Mesothelial cell of epicardium (in vitro differentiated cells): ENCODE measurements around the gene MTHFS. TPM values are rescaled to one million over a fixed set of nuclear protein-coding genes. Genes with fewer than 3 reads are reported as not detected.
"Not testable (repeated sequence)": the region's sequence is repeated elsewhere in the genome, so short reads cannot be mapped to it uniquely, and the experiment has no call there.

Experiments
- DNase-seq, 2 experiments: peaks; one replicate each; pipeline ENCODE4 v3.0.0; 2021; ENCODE audit warnings: low spot score in 2 of 2; ENCODE audit not compliant: unreplicated experiment in 2 of 2
- H3K27ac Mint-ChIP-seq: 2 replicates; pipeline ENCODE4 v1.8.0; 2021; ENCODE audit warnings: mixed read lengths
- H3K27me3 Mint-ChIP-seq: 2 replicates; pipeline ENCODE4 v1.8.0; 2021; ENCODE audit warnings: low read depth, mixed read lengths
- H3K36me3 Mint-ChIP-seq: 2 replicates; pipeline ENCODE4 v1.8.0; 2021; ENCODE audit warnings: mixed read lengths
- H3K4me1 Mint-ChIP-seq: 2 replicates; pipeline ENCODE4 v1.8.0; 2021; ENCODE audit warnings: mixed read lengths
- H3K4me3 Mint-ChIP-seq: 2 replicates; pipeline ENCODE4 v1.8.0; 2021; ENCODE audit warnings: mild to moderate bottlenecking, moderate library complexity, mixed read lengths
- H3K9me3 Mint-ChIP-seq: 2 replicates; pipeline ENCODE4 v1.8.0; 2021; ENCODE audit warnings: mixed read lengths
- CTCF ChIP-seq: fragments of 200-600 bp; sonication (generic); IDR thresholded peaks from one replicate; pipeline ENCODE4 v1.5.0; 2021; ENCODE audit warnings: antibody characterized with exemption; ENCODE audit not compliant: unreplicated experiment
- total RNA-seq: library from RNA; stranded (reverse); gene quantifications from 3 replicates; pipeline ENCODE4 v1.2.1, GENCODE V29; 2021

Gene MTHFS
- total RNA-seq, 1 donor from 2014 or later = 13.7 TPM

GRCh38 chr15:79919090-79919748 is 22.4 kb upstream of the MTHFS start:
- Mint-ChIP-seq H3K27ac (no peak overlapping the region), H3K27me3 (no peaks in the 10 kb centered on the region), H3K36me3 (peaks cover 72% of the 10 kb centered on the region), H3K9me3 (peaks cover 58% of the 10 kb centered on the region), H3K4me3 (no peak overlapping the region), H3K4me1 (peaks cover 10% of the 10 kb centered on the region)
- no peak for DNase-seq
- TF ChIP-seq CTCF = no peak

- TF ChIP-seq CTCF = no peak
- Mint-ChIP-seq H3K27ac (no peak overlapping the region), H3K9me3 (peaks cover 62% of the 10 kb centered on the region), H3K27me3 (no peaks in the 10 kb centered on the region), H3K4me3 (no peak overlapping the region), H3K4me1 (peaks cover 6% of the 10 kb centered on the region), H3K36me3 (peaks cover 76% of the 10 kb centered on the region)
- no peak for DNase-seq
These were observed 21.5 kb upstream of the MTHFS start for GRCh38 chr15:79918278-79918677.

- no peak for TF ChIP-seq CTCF
- DNase-seq = no peak
- Mint-ChIP-seq H3K36me3 (peaks cover 80% of the 10 kb centered on the region), H3K4me1 (no peaks in the 10 kb centered on the region), H3K27me3 (no peaks in the 10 kb centered on the region), H3K27ac (no peak overlapping the region), H3K4me3 (no peak overlapping the region), H3K9me3 (peaks cover 62% of the 10 kb centered on the region)
These were observed 19.8 kb upstream of the MTHFS start for GRCh38 chr15:79916502-79917132.

GRCh38 chr15:79915776-79916501 is 19.1 kb upstream of the MTHFS start:
- H3K4me1 Mint-ChIP-seq, H3K4me3 Mint-ChIP-seq, H3K27me3 Mint-ChIP-seq, H3K27ac Mint-ChIP-seq, DNase-seq: not testable (repeated sequence)
- peaks cover 57% of the 10 kb centered on the region for H3K9me3 Mint-ChIP-seq
- peaks cover 75% of the 10 kb centered on the region for H3K36me3 Mint-ChIP-seq

- Mint-ChIP-seq H3K27me3 (no peaks in the 10 kb centered on the region), H3K4me1 (no peaks in the 10 kb centered on the region), H3K9me3 (peaks cover 64% of the 10 kb centered on the region), H3K4me3 (no peak overlapping the region), H3K27ac (no peak overlapping the region), H3K36me3 (peaks cover 76% of the 10 kb centered on the region)
- TF ChIP-seq CTCF = no peak
- no peak for DNase-seq
These were observed 17.9 kb upstream of the MTHFS start for GRCh38 chr15:79914728-79915127.

GRCh38 chr15:79909556-79910335 is 12.9 kb upstream of the MTHFS start:
- not testable (repeated sequence) for H3K27me3 Mint-ChIP-seq, H3K27ac Mint-ChIP-seq
- H3K36me3 Mint-ChIP-seq = peaks cover 49% of the 10 kb centered on the region

More at GRCh38 chr15:79909556-79910335, 12.9 kb upstream of the MTHFS start:
- not testable (repeated sequence) for H3K4me3 Mint-ChIP-seq, H3K4me1 Mint-ChIP-seq, DNase-seq
- peaks cover 29% of the 10 kb centered on the region for H3K9me3 Mint-ChIP-seq
